ENCODE measurements around the gene LIMA1. TPM values are rescaled to one million over a fixed set of nuclear protein-coding genes. Genes with fewer than 3 reads are reported as not detected.
"Not testable (repeated sequence)": the region's sequence is repeated elsewhere in the genome, so short reads cannot be mapped to it uniquely, and the experiment has no call there.

Gene LIMA1
- total RNA-seq = 24.3 TPM
- long read RNA-seq, partial matches to known transcripts = 5 of 14 reads
- long read RNA-seq, other reads (novel, unspliced or antisense) = 3 of 14 reads

GRCh38 chr12:50283229-50283923 lies at the start of gene LIMA1:
Gene LIMA1, minus strand, starts transcription at chr12:50283520. Its CDS starts 34,769 bp downstream, at chr12:50248751.
- DNase-seq (ENCODE audit: low spot score) = peak; percentile 94
- intact Hi-C loops (cut with DNase I) = no loop called here

GRCh38 chr12:50331745-50332144 lies 48.4 kb upstream of the LIMA1 start:
- intact Hi-C loops (cut with DNase I) = no loop called here
- no peak for DNase-seq (ENCODE audit: low spot score)

- intact Hi-C loops (cut with DNase I); DNase-seq (ENCODE audit: low spot score): not testable (repeated sequence)
These were observed 45.3 kb upstream of the LIMA1 start for GRCh38 chr12:50328664-50329063.

- DNase-seq (ENCODE audit: low spot score) = no peak
- intact Hi-C loops (cut with DNase I) = no loop called here
These were observed 43.4 kb upstream of the LIMA1 start for GRCh38 chr12:50326590-50327284.

- DNase-seq (ENCODE audit: low spot score) = no peak
- intact Hi-C loops (cut with DNase I) = no loop called here
These were observed 42.6 kb upstream of the LIMA1 start for GRCh38 chr12:50325890-50326391.

- intact Hi-C loops (cut with DNase I) = not testable (repeated sequence)
These were observed 41.5 kb upstream of the LIMA1 start for GRCh38 chr12:50324770-50325169.

GRCh38 chr12:50324077-50324476 lies 40.8 kb upstream of the LIMA1 start:
- intact Hi-C loops (cut with DNase I) = not testable (repeated sequence)

More at GRCh38 chr12:50324770-50325169, 41.5 kb upstream of the LIMA1 start:
- not testable (repeated sequence) for DNase-seq (ENCODE audit: low spot score)

GRCh38 chr12:50322206-50322605 lies 38.9 kb upstream of the LIMA1 start:
- intact Hi-C loops (cut with DNase I) = no loop called here
- DNase-seq (ENCODE audit: low spot score) = no peak

More at GRCh38 chr12:50324077-50324476, 40.8 kb upstream of the LIMA1 start:
- DNase-seq (ENCODE audit: low spot score) = not testable (repeated sequence)

GRCh38 chr12:50317203-50317602 lies 33.9 kb upstream of the LIMA1 start:
- intact Hi-C loops (cut with DNase I) = loop anchor here (10.0 kb wide), 1 partner anchor 132 kb away; no protein-coding TSS in a partner anchor
- no peak for DNase-seq (ENCODE audit: low spot score)

GRCh38 chr12:50315803-50316202 lies 32.5 kb upstream of the LIMA1 start:
- intact Hi-C loops (cut with DNase I) = loop anchor here (10.0 kb wide), 1 partner anchor 131 kb away; no protein-coding TSS in a partner anchor
- DNase-seq (ENCODE audit: low spot score) = no peak

GRCh38 chr12:50314636-50315312 lies 31.5 kb upstream of the LIMA1 start:
- intact Hi-C loops (cut with DNase I) = loop anchor here (10.0 kb wide), 1 partner anchor 130 kb away; no protein-coding TSS in a partner anchor
- DNase-seq (ENCODE audit: low spot score) = no peak

- intact Hi-C loops (cut with DNase I) = loop anchor here (10.0 kb wide), 1 partner anchor 129 kb away; no protein-coding TSS in a partner anchor
These were observed 30.7 kb upstream of the LIMA1 start for GRCh38 chr12:50313971-50314370.

GRCh38 chr12:50313256-50313931 lies 30.1 kb upstream of the LIMA1 start:
- no peak for DNase-seq (ENCODE audit: low spot score)
- intact Hi-C loops (cut with DNase I) = loop anchor here (10.0 kb wide), 1 partner anchor 129 kb away; no protein-coding TSS in a partner anchor

More at GRCh38 chr12:50313971-50314370, 30.7 kb upstream of the LIMA1 start:
- DNase-seq (ENCODE audit: low spot score) = not testable (repeated sequence)

GRCh38 chr12:50311858-50312609 lies 28.7 kb upstream of the LIMA1 start:
- DNase-seq (ENCODE audit: low spot score) = not testable (repeated sequence)
- intact Hi-C loops (cut with DNase I) = loop anchor here (10.0 kb wide), 1 partner anchor 127 kb away; no protein-coding TSS in a partner anchor

- intact Hi-C loops (cut with DNase I) = loop anchor here (10.0 kb wide), 1 partner anchor 125 kb away; no protein-coding TSS in a partner anchor
- DNase-seq (ENCODE audit: low spot score) = no peak
These were observed 26.6 kb upstream of the LIMA1 start for GRCh38 chr12:50309950-50310349.

- no peak for DNase-seq (ENCODE audit: low spot score)
- intact Hi-C loops (cut with DNase I) = no loop called here
These were observed 19.4 kb upstream of the LIMA1 start for GRCh38 chr12:50302686-50303085.

GRCh38 chr12:50297996-50298395 lies 14.7 kb upstream of the LIMA1 start:
- intact Hi-C loops (cut with DNase I) = no loop called here
- no peak for DNase-seq (ENCODE audit: low spot score)

- no peak for DNase-seq (ENCODE audit: low spot score)
- intact Hi-C loops (cut with DNase I) = no loop called here
These were observed 13.7 kb upstream of the LIMA1 start for GRCh38 chr12:50297027-50297426.
